Dendritic cell treated with granulocyte-macrophage colony-stimulating factor and Interleukin-4, amounts not matched to agents 40 ng/mL and 50 ng/mL, for 4 days (primary cell): ENCODE results near the gene C9.
"Not testable (repeated sequence)": the region's sequence is repeated elsewhere in the genome, so short reads cannot be mapped to it uniquely, and the experiment has no call there.

Source experiments
- H3K27ac Mint-ChIP-seq: one replicate; pipeline ENCODE4 v1.8.0; 2022; ENCODE audit warnings: mild to moderate bottlenecking, mixed read lengths
- H3K27me3 Mint-ChIP-seq: one replicate; pipeline ENCODE4 v1.8.0; 2022; ENCODE audit warnings: mild to moderate bottlenecking, mixed read lengths
- H3K36me3 Mint-ChIP-seq: one replicate; pipeline ENCODE4 v1.8.0; 2022; ENCODE audit warnings: low read depth, mixed read lengths
- H3K4me1 Mint-ChIP-seq: one replicate; pipeline ENCODE4 v1.8.0; 2022; ENCODE audit warnings: low read depth, mixed read lengths
- H3K4me3 Mint-ChIP-seq: one replicate; pipeline ENCODE4 v1.8.0; 2022; ENCODE audit warnings: mild to moderate bottlenecking, moderate library complexity, mixed read lengths
- H3K9me3 Mint-ChIP-seq: one replicate; pipeline ENCODE4 v1.8.0; 2022; ENCODE audit warnings: mixed read lengths
- intact Hi-C: fragments of 100-400 bp; cut with micrococcal nuclease; formaldehyde crosslinking; loops from one replicate; pipeline ENCODE4 v1.15.0; 2022

C9 gene

DNA sequence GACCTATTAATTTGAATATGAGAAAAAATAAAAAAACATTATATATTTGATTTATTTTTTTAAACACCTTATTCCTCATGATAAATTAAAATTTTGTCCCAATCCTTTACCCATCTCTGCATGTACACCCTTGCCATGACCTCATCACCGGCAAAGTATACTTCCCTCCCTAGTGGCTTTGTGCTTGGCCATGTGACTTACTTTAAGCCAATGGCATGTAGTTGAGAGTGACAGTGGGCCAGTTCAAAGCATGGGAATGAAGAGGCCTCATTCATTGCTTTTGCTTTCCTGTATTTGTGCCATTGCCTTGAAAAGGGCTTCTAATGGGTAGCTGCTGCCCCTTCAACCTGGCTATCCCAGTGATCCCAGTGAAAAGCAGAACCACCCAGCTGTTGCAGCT is 31.2 kb downstream of the C9 start:
- H3K4me1 Mint-ChIP-seq: no peaks in the 10 kb centered on the region
- intact Hi-C loops: no loop called here
- H3K27me3 Mint-ChIP-seq: peaks cover under 1% of the 10 kb centered on the region
- H3K27ac Mint-ChIP-seq: no peak overlapping the region
- no peaks in the 10 kb centered on the region for H3K36me3 Mint-ChIP-seq
- peaks cover 11% of the 10 kb centered on the region for H3K9me3 Mint-ChIP-seq
- no peak overlapping the region for H3K4me3 Mint-ChIP-seq

GRCh38 chr5:39331861-39332381 is 32.4 kb downstream of the C9 start:
- no peak overlapping the region for H3K27ac Mint-ChIP-seq
- H3K27me3 Mint-ChIP-seq: no peaks in the 10 kb centered on the region
- intact Hi-C loops: no loop called here
- peaks cover 11% of the 10 kb centered on the region for H3K9me3 Mint-ChIP-seq
- no peak overlapping the region for H3K4me3 Mint-ChIP-seq
- no peaks in the 10 kb centered on the region for H3K36me3 Mint-ChIP-seq
- H3K4me1 Mint-ChIP-seq: no peaks in the 10 kb centered on the region

GRCh38 chr5:39328731-39329130 is 35.6 kb downstream of the C9 start:
- intact Hi-C loops: no loop called here
- no peaks in the 10 kb centered on the region for H3K27me3 Mint-ChIP-seq
- no peak overlapping the region for H3K27ac Mint-ChIP-seq
- H3K9me3 Mint-ChIP-seq: peaks cover 7% of the 10 kb centered on the region
- H3K4me3 Mint-ChIP-seq: no peak overlapping the region
- no peaks in the 10 kb centered on the region for H3K4me1 Mint-ChIP-seq
- H3K36me3 Mint-ChIP-seq: no peaks in the 10 kb centered on the region

GRCh38 chr5:39323542-39323941 is 40.8 kb downstream of the C9 start:
- Mint-ChIP-seq H3K4me3 (no peak overlapping the region), H3K4me1 (no peaks in the 10 kb centered on the region), H3K36me3 (no peaks in the 10 kb centered on the region), H3K27me3 (no peaks in the 10 kb centered on the region), H3K27ac (no peak overlapping the region), H3K9me3 (peaks cover 19% of the 10 kb centered on the region)
- intact Hi-C loops: no loop called here

DNA sequence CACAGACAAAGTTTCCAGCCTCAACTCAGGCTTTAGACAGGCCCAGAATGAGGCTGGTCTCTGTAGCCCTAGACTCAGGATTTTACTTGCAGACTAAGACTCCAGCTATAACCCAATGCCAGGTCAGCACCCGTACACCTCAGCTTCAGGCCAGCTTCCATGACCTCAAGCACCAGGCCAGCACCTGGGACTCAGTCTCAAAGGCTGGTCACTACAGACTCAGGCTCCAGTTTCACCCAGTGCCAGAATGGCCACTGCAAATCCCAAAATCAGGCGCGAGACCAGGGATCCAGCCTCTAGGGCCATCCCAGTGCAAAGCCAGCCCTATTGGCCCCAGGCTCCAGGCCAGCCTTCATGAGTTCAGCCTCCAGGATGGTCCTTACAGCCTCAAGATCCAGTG is 44.9 kb downstream of the C9 start:
- Mint-ChIP-seq H3K4me1 (no peaks in the 10 kb centered on the region), H3K36me3 (no peaks in the 10 kb centered on the region), H3K27ac (no peak overlapping the region), H3K27me3 (no peaks in the 10 kb centered on the region), H3K9me3 (peaks cover 19% of the 10 kb centered on the region), H3K4me3 (no peak overlapping the region)
- intact Hi-C loops: no loop called here

DNA sequence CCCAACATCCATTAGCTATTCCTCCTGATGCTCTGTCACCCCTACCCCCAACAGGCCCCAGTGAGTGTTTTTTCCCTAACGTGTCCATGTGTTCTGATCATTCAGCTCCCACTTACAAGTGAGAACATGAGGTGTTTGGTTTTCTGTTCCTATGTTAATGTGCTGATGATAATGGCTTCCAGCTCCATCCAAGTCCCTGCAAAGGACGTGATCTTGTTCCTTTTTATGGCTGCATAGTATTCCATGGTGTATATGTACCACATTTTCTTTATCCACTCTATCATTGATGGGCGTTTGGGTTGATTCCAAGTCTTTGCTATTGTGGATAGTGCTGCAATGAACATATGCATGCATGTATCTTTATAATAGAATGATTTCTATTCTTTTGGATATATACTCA is 47.8 kb downstream of the C9 start:
- H3K4me3 Mint-ChIP-seq, H3K27ac Mint-ChIP-seq, intact Hi-C loops, H3K4me1 Mint-ChIP-seq, H3K36me3 Mint-ChIP-seq, H3K27me3 Mint-ChIP-seq: not testable (repeated sequence)
- H3K9me3 Mint-ChIP-seq: peaks cover 19% of the 10 kb centered on the region

GRCh38 chr5:39315995-39316394 is 48.3 kb downstream of the C9 start:
- no peaks in the 10 kb centered on the region for H3K27me3 Mint-ChIP-seq
- no peak overlapping the region for H3K4me3 Mint-ChIP-seq
- no peaks in the 10 kb centered on the region for H3K36me3 Mint-ChIP-seq
- H3K27ac Mint-ChIP-seq: no peak overlapping the region
- H3K9me3 Mint-ChIP-seq: peaks cover 19% of the 10 kb centered on the region
- no peaks in the 10 kb centered on the region for H3K4me1 Mint-ChIP-seq
- intact Hi-C loops: no loop called here

- Mint-ChIP-seq H3K27ac (no peak overlapping the region), H3K36me3 (no peaks in the 10 kb centered on the region), H3K4me1 (no peaks in the 10 kb centered on the region), H3K4me3 (no peak overlapping the region), H3K9me3 (peaks cover 8% of the 10 kb centered on the region), H3K27me3 (no peaks in the 10 kb centered on the region)
- intact Hi-C loops: no loop called here
These were observed 49.7 kb downstream of the C9 start for GRCh38 chr5:39314591-39314990.

DNA sequence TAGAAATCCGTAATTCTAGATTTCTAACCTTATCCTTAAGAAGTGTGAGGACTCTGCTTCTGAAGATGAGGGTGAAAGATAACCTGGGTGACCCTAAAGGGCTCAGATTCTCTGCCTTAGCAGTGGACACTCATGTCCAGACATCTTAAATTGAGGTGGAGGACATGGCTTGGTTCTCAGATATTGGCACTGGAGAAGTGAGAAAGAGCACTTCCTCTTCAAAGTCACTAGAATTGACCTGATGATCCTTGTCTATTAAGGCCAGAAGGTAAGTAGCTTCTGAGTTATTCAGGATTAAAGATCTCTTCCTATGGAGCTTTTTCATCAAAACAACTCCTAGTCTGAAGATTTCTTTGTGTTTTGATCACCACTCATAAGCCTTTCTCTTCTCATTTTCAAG is 54.8 kb downstream of the C9 start:
- intact Hi-C loops: loop anchor here (10.0 kb wide), 1 partner anchor 255 kb away; no protein-coding TSS in a partner anchor
- H3K9me3 Mint-ChIP-seq: no peaks in the 10 kb centered on the region
- peaks cover 5% of the 10 kb centered on the region for H3K4me1 Mint-ChIP-seq
- H3K36me3 Mint-ChIP-seq: no peaks in the 10 kb centered on the region
- no peak overlapping the region for H3K27ac Mint-ChIP-seq
- no peaks in the 10 kb centered on the region for H3K27me3 Mint-ChIP-seq
- no peak overlapping the region for H3K4me3 Mint-ChIP-seq

GRCh38 chr5:39302472-39302871 is 61.8 kb downstream of the C9 start:
- Mint-ChIP-seq H3K36me3 (no peaks in the 10 kb centered on the region), H3K9me3 (peaks cover 8% of the 10 kb centered on the region), H3K4me3 (no peak overlapping the region), H3K4me1 (peaks cover 5% of the 10 kb centered on the region), H3K27me3 (no peaks in the 10 kb centered on the region), H3K27ac (no peak overlapping the region)
- intact Hi-C loops: loop anchor here (10.0 kb wide), 1 partner anchor 262 kb away; no protein-coding TSS in a partner anchor

GRCh38 chr5:39301406-39301805 is 62.9 kb downstream of the C9 start:
- no peak overlapping the region for H3K4me3 Mint-ChIP-seq
- no peaks in the 10 kb centered on the region for H3K36me3 Mint-ChIP-seq
- H3K27me3 Mint-ChIP-seq: no peaks in the 10 kb centered on the region
- peaks cover 8% of the 10 kb centered on the region for H3K9me3 Mint-ChIP-seq
- peaks cover 5% of the 10 kb centered on the region for H3K4me1 Mint-ChIP-seq
- no peak overlapping the region for H3K27ac Mint-ChIP-seq
- intact Hi-C loops: loop anchor here (10.0 kb wide), 1 partner anchor 263 kb away; no protein-coding TSS in a partner anchor

DNA sequence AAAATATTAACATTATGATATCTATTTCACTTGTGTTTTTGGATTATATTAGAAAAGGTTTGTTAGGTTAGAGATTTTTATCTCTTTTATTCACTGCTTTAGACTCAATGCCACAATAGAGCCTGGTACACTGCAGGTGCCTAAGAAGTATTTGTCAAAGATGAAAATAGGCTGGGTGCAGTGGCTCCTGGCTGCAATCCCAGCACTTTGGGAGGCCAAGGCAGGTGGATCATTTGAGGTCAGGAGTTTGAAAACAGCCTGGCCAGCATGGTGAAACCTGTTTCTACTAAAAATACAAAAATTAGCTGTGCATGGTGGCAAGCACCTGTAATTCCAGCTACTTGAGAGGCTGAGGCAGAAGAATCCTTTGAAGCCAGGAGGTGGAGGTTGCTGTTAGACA is 64.3 kb downstream of the C9 start:
- Mint-ChIP-seq H3K27me3 (no peaks in the 10 kb centered on the region), H3K36me3 (no peaks in the 10 kb centered on the region), H3K9me3 (peaks cover 8% of the 10 kb centered on the region), H3K27ac (no peak overlapping the region), H3K4me3 (no peak overlapping the region), H3K4me1 (peaks cover 5% of the 10 kb centered on the region)
- intact Hi-C loops: loop anchor here (10.0 kb wide), 1 partner anchor 265 kb away; no protein-coding TSS in a partner anchor

DNA sequence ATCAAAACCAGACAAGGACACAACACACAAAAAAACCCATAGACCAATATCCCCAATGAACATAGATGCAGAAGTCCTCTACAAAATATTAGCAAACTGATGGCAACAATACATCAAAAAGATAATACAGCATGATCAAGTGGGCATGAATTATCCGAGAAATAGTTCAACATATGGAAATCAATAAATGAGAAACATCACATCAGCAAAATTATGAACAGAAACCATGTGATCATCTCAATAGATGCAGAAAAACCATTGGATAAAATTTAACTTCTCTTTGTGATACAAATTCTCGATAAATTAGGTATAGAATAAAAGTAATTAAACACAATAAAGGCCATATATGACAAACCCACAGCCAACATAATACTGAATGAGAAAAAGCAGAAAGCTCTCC is 69.6 kb downstream of the C9 start:
- H3K4me1 Mint-ChIP-seq: peaks cover 9% of the 10 kb centered on the region
- no peaks in the 10 kb centered on the region for H3K27me3 Mint-ChIP-seq
- intact Hi-C loops: no loop called here
- no peaks in the 10 kb centered on the region for H3K36me3 Mint-ChIP-seq
- no peak overlapping the region for H3K4me3 Mint-ChIP-seq
- peaks cover 16% of the 10 kb centered on the region for H3K9me3 Mint-ChIP-seq
- H3K27ac Mint-ChIP-seq: no peak overlapping the region

GRCh38 chr5:39284552-39284951 is 79.7 kb downstream of the C9 start:
- intact Hi-C loops: loop anchor here (5.0 to 10.0 kb wide), 3 partner anchors 137 to 280 kb away; no protein-coding TSS in a partner anchor
- Mint-ChIP-seq H3K4me1 (peaks cover 24% of the 10 kb centered on the region), H3K27me3 (no peaks in the 10 kb centered on the region), H3K36me3 (peaks cover 12% of the 10 kb centered on the region), H3K9me3 (peaks cover 9% of the 10 kb centered on the region), H3K27ac (no peak overlapping the region), H3K4me3 (no peak overlapping the region)

DNA sequence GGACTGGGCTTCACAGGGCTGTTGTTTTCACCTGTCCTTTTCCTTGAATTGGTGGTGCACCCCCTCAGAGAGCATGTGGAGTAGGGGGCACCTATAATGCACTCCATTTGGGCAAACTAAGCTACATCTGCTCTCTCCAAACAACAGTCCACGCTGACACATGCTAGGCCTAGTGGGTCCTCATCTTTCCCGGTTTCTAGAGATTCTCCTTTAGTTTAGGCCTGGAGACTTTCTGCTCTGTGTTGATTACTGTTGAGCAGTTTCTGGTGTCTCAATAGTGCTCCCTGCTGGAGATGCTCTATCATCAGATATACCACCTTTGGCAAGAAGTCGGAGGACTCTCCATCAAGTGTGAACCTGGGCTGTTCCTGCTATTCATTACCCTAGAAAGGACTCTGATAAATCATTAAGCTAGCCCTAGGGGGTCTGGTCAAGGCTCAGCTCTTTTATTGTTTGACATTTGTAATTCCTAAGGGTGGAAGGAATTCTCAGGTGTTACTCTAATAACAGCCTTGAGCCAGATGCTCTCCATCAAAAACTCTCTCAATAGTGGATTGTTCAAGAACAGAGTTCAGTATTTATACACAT is 81.0 kb downstream of the C9 start:
- no peaks in the 10 kb centered on the region for H3K27me3 Mint-ChIP-seq
- peaks cover 30% of the 10 kb centered on the region for H3K4me1 Mint-ChIP-seq
- H3K36me3 Mint-ChIP-seq: peaks cover 12% of the 10 kb centered on the region
- intact Hi-C loops: loop anchor here (1.0 to 10.0 kb wide), 4 partner anchors 66 to 279 kb away; no protein-coding TSS in a partner anchor
- H3K27ac Mint-ChIP-seq: peak overlapping the region; percentile 41
- H3K9me3 Mint-ChIP-seq: peaks cover 9% of the 10 kb centered on the region
- no peak overlapping the region for H3K4me3 Mint-ChIP-seq
